HL-60 (cell line): ENCODE measurements around the gene RTTN.

Source experiments
- POLR2AphosphoS5 ChIP-seq: IDR thresholded peaks from 2 replicates; pipeline ENCODE4 v1.6.1; 2012; ENCODE audit warnings: low read depth
- TF ChIP-seq, protein P1 (sequence below): IDR thresholded peaks from one replicate; pipeline ENCODE4 v1.5.1; 2011; ENCODE audit warnings: low read length, control low read depth, inconsistent platforms; ENCODE audit not compliant: insufficient read depth

DNA sequence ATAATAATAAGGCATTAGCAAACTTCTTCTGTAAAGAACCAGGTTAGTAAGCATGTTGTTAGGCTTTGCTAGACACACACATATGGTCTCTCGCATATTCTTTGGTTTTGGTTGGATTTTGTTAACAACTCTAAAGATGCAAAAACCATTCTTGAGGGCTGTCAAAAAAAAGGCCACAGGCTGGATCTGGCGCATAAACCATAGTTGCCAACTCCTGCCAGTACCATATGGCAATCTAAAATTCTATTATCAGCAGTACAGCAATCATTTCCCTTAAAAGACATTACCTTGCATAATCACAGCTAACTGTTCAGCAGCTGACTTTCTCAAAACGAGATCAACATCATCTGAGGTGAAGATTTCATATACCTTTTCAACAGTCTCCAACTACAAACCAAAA lies 63.5 kb downstream of the RTTN start:
- TF ChIP-seq, protein P1, sequence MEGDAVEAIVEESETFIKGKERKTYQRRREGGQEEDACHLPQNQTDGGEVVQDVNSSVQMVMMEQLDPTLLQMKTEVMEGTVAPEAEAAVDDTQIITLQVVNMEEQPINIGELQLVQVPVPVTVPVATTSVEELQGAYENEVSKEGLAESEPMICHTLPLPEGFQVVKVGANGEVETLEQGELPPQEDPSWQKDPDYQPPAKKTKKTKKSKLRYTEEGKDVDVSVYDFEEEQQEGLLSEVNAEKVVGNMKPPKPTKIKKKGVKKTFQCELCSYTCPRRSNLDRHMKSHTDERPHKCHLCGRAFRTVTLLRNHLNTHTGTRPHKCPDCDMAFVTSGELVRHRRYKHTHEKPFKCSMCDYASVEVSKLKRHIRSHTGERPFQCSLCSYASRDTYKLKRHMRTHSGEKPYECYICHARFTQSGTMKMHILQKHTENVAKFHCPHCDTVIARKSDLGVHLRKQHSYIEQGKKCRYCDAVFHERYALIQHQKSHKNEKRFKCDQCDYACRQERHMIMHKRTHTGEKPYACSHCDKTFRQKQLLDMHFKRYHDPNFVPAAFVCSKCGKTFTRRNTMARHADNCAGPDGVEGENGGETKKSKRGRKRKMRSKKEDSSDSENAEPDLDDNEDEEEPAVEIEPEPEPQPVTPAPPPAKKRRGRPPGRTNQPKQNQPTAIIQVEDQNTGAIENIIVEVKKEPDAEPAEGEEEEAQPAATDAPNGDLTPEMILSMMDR, result no peak
- TF ChIP-seq POLR2AphosphoS5, result no peak
